AG09309 (cell line): Measurements from ENCODE around the gene IL4I1.

Experiments
- DNase-seq: peaks from one replicate; pipeline ENCODE4 v3.0.0-alpha.2; 2010; ENCODE audit warnings: low read depth
- H3K4me3 ChIP-seq: 2 replicates; pipeline ENCODE4 v1.5.1; 2011; ENCODE audit warnings: mild to moderate bottlenecking, low read depth, low read length, moderate library complexity; ENCODE audit not compliant: control insufficient read depth
- CTCF ChIP-seq: IDR thresholded peaks from 2 replicates; pipeline ENCODE4 v1.5.1; 2011; ENCODE audit warnings: mild to moderate bottlenecking, low read depth, low read length, inconsistent platforms; ENCODE audit not compliant: insufficient read depth, control insufficient read depth; ENCODE audit errors: missing control alignments

Gene IL4I1

GRCh38 chr19:49862391-49863253 lies 34.1 kb downstream of the IL4I1 start:
- DNase-seq = no peak
- no peak overlapping the region for H3K4me3 ChIP-seq
- peak; percentile 34 for TF ChIP-seq CTCF

GRCh38 chr19:49861541-49862378 lies 34.9 kb downstream of the IL4I1 start:
- no peak for DNase-seq
- no peak for TF ChIP-seq CTCF
- H3K4me3 ChIP-seq = no peak overlapping the region

GRCh38 chr19:49861107-49861506 lies 35.6 kb downstream of the IL4I1 start:
- no peak for DNase-seq
- no peak for TF ChIP-seq CTCF
- H3K4me3 ChIP-seq = no peak overlapping the region

GRCh38 chr19:49860336-49861102 lies 36.2 kb downstream of the IL4I1 start:
- no peak for TF ChIP-seq CTCF
- no peak for DNase-seq
- no peak overlapping the region for H3K4me3 ChIP-seq

GRCh38 chr19:49859682-49860335 lies 36.9 kb downstream of the IL4I1 start:
- no peak for DNase-seq
- no peak for TF ChIP-seq CTCF
- H3K4me3 ChIP-seq = no peak overlapping the region
